ENCODE results near the gene SLIT3. TPM values are rescaled to one million over a fixed set of nuclear protein-coding genes. Genes with fewer than 3 reads are reported as not detected.
"Not testable (repeated sequence)": the region's sequence is repeated elsewhere in the genome, so short reads cannot be mapped to it uniquely, and the experiment has no call there.

The SLIT3 gene
- total RNA-seq, 4 donors from 2014 or later = 41.1 to 86.6 (median 62.7) TPM

- TF ChIP-seq POLR2A (IDR thresholded peaks at IDR 0.05; ENCODE audit: low read depth) (no peak), EP300 (IDR thresholded peaks at IDR 0.05) (no peak), POLR2AphosphoS5 (IDR thresholded peaks at IDR 0.05) (no peak)
- TF ChIP-seq, protein P1, sequence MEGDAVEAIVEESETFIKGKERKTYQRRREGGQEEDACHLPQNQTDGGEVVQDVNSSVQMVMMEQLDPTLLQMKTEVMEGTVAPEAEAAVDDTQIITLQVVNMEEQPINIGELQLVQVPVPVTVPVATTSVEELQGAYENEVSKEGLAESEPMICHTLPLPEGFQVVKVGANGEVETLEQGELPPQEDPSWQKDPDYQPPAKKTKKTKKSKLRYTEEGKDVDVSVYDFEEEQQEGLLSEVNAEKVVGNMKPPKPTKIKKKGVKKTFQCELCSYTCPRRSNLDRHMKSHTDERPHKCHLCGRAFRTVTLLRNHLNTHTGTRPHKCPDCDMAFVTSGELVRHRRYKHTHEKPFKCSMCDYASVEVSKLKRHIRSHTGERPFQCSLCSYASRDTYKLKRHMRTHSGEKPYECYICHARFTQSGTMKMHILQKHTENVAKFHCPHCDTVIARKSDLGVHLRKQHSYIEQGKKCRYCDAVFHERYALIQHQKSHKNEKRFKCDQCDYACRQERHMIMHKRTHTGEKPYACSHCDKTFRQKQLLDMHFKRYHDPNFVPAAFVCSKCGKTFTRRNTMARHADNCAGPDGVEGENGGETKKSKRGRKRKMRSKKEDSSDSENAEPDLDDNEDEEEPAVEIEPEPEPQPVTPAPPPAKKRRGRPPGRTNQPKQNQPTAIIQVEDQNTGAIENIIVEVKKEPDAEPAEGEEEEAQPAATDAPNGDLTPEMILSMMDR (IDR thresholded peaks at IDR 0.05) = no peak
- H3K27ac ChIP-seq (replicated peaks in 1 of 4) = no peak overlapping the region
- intact Hi-C loops (cut with DNase I) = no loop called here
- H3K9me3 ChIP-seq = no peaks in the 10 kb centered on the region
- no peak for DNase-seq (ENCODE audit: extremely low spot score)
- H3K27me3 ChIP-seq = no peaks in the 10 kb centered on the region
- H3K4me3 ChIP-seq = no peak overlapping the region
- H3K4me1 ChIP-seq = no peaks in the 10 kb centered on the region
- 90% methylated on average over 1 of the region's 1 CpG for WGBS
- no peaks in the 10 kb centered on the region for H3K36me3 ChIP-seq
Observed at GRCh38 chr5:168637793-168638192, 663.1 kb downstream of the SLIT3 start.

GRCh38 chr5:168637281-168637680 lies 663.7 kb downstream of the SLIT3 start:
- H3K27me3 ChIP-seq = no peaks in the 10 kb centered on the region
- H3K4me1 ChIP-seq = no peaks in the 10 kb centered on the region
- no peak for DNase-seq (ENCODE audit: extremely low spot score)
- WGBS = 85% methylated on average over 2 of the region's 2 CpGs
- H3K9me3 ChIP-seq = no peaks in the 10 kb centered on the region
- no peak overlapping the region for H3K27ac ChIP-seq (replicated peaks in 1 of 4)
- H3K4me3 ChIP-seq = no peak overlapping the region
- TF ChIP-seq POLR2AphosphoS5 (IDR thresholded peaks at IDR 0.05) (no peak), POLR2A (IDR thresholded peaks at IDR 0.05; ENCODE audit: low read depth) (no peak), EP300 (IDR thresholded peaks at IDR 0.05) (no peak)
- TF ChIP-seq, protein P1 (IDR thresholded peaks at IDR 0.05) = no peak
- H3K36me3 ChIP-seq = no peaks in the 10 kb centered on the region
- intact Hi-C loops (cut with DNase I) = no loop called here

DNA sequence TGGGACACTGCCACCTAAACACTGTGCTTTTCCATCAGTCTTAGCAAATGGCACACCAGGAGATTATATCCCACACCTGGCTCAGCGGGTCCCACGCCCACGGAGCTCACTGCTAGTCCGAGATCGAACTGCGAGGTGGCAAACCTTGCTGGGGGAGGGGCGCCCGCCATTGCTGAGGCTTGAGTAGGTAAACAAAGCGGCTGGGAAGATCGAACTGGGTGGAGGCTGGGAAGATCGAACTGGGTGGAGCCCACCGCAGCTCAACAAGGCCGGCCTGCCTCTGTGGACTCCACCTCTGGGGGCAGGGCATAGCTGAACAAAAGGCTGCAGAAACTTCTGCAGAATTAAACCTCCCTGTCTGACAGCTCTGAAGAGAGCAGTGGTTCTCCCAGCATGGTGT lies 670.0 kb downstream of the SLIT3 start:
- H3K4me1 ChIP-seq; H3K36me3 ChIP-seq; H3K4me3 ChIP-seq; H3K27ac ChIP-seq (replicated peaks in 1 of 4); DNase-seq (ENCODE audit: extremely low spot score); intact Hi-C loops (cut with DNase I); H3K27me3 ChIP-seq: not testable (repeated sequence)
- peaks cover 0 to 12% (median 5%) of the 10 kb centered on the region in 4 donors for H3K9me3 ChIP-seq
- 99% methylated on average over 9 of the region's 13 CpGs for whole genome bisulfite sequencing

GRCh38 chr5:168624850-168625364 lies 676.0 kb downstream of the SLIT3 start:
- no peak for DNase-seq (ENCODE audit: extremely low spot score)
- no peaks in the 10 kb centered on the region for H3K4me1 ChIP-seq
- H3K36me3 ChIP-seq = no peaks in the 10 kb centered on the region
- intact Hi-C loops (cut with DNase I) = no loop called here
- H3K4me3 ChIP-seq = no peak overlapping the region
- no peaks in the 10 kb centered on the region for H3K27me3 ChIP-seq
- WGBS = 74% methylated on average over 3 of the region's 3 CpGs
- H3K27ac ChIP-seq (replicated peaks in 1 of 4) = no peak overlapping the region
- H3K9me3 ChIP-seq = no peaks in the 10 kb centered on the region
- TF ChIP-seq POLR2AphosphoS5 (IDR thresholded peaks at IDR 0.05) = no peak
- no peak for TF ChIP-seq POLR2A (IDR thresholded peaks at IDR 0.05; ENCODE audit: low read depth)
- no peak for TF ChIP-seq EP300 (IDR thresholded peaks at IDR 0.05)
- TF ChIP-seq, protein P1 (IDR thresholded peaks at IDR 0.05) = no peak

- Histone ChIP-seq H3K9me3 (no peaks in the 10 kb centered on the region), H3K4me3 (no peak overlapping the region), H3K27me3 (no peaks in the 10 kb centered on the region), H3K36me3 (no peaks in the 10 kb centered on the region), H3K27ac (replicated peaks in 1 of 4) (no peak overlapping the region), H3K4me1 (no peaks in the 10 kb centered on the region)
- intact Hi-C loops (cut with DNase I) = no loop called here
- TF ChIP-seq, protein P1 (IDR thresholded peaks at IDR 0.05) = no peak
- TF ChIP-seq EP300 (IDR thresholded peaks at IDR 0.05) = no peak
- no peak for TF ChIP-seq POLR2AphosphoS5 (IDR thresholded peaks at IDR 0.05)
- no peak for TF ChIP-seq POLR2A (IDR thresholded peaks at IDR 0.05; ENCODE audit: low read depth)
- WGBS = 80% methylated on average over 1 of the region's 1 CpG
- DNase-seq (ENCODE audit: extremely low spot score) = no peak
Observed at GRCh38 chr5:168620807-168621206, 680.1 kb downstream of the SLIT3 start.

Measured in esophagus muscularis mucosa (tissue), 4 donors.